A172 (cell line): ENCODE measurements around the gene KYAT1. TPM values are rescaled to one million over a fixed set of nuclear protein-coding genes. Genes with fewer than 3 reads are reported as not detected.
A peak's percentile ranks its signal among the peaks of the same experiment; 100 is the strongest.
"Not testable (repeated sequence)": the region's sequence is repeated elsewhere in the genome, so short reads cannot be mapped to it uniquely, and the experiment has no call there.

ENCODE experiments used
- DNase-seq: peaks from one replicate; pipeline ENCODE4 v3.0.0-alpha.2; 2015; ENCODE audit warnings: low spot score
- total RNA-seq: library from RNA; depleted of rRNA; stranded (reverse); fragments of >200 nt; shearing (Covaris generic); gene quantifications from 2 replicates; pipeline ENCODE4 v1.2.3, GENCODE V29; 2014

Gene KYAT1
- total RNA-seq, 1 experiment from 2014 or later, result 19.5 TPM

DNA sequence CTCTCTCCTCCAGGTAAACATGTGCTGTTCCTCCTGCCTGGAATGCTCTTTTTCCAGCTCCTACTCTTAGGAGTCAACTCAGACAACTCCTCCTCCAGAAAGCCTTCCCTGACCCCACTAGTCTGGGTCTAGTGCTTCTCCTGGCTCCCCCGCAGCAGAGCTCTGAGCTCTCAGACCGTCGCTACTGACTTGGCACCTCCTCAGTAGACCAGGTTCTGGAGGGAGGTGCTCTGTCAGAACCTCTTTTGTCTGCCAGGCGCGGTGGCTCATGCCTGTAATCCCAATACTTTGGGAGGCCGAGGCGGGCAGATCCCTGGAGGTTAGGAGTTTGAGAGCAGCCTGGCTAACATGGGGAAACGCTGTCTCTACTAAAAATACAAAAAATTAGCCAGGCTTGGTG, 3.6 kb upstream of the KYAT1 start:
- DNase-seq, result no peak

DNA sequence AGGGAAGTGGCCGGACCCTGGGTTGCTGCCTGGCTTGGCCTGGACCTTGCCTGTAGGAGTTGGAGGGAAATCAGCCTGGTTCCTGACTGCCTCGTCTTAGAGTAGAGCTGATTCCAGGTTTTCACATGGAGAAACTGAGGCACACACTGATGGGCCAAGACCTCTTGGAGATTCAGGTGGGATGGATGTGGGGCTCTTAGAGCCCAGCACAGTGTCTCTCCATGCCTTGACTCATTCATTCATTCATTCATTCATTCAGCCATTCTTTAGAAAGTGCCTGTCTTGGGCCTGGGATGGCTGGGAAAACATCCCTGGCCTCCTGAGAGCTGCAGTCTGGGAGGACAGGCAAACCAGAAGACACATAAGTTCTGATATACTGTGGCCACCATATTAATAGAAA, 2.4 kb upstream of the KYAT1 start:
- no peak for DNase-seq

- DNase-seq, result no peak
Observed at GRCh38 chr9:128882677-128883603, 1.2 kb upstream of the KYAT1 start.

DNA sequence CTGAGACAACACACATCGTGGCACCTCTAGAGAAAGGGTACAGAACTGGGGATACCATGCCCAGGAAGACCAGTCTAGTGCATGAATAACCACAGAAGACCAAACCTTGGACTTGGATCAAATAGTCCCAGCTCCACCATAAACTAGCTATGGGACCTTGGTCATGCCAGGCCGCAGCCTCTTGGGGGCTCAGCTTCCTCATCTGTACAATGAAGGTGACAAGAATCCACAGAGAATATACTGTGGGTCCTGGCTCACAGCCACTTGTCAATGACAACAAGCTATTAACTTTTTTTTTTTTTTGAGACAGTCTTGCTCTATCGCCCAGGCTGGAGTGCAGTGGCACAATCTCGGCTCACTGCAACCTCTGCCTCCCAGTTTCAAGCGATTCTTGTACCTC, 3.9 kb downstream of the KYAT1 start:
- no peak for DNase-seq

- DNase-seq, result not testable (repeated sequence)
Observed at GRCh38 chr9:128870941-128871265, 10.8 kb downstream of the KYAT1 start.

- no peak for DNase-seq
Observed at GRCh38 chr9:128870128-128870940, 11.4 kb downstream of the KYAT1 start.

DNA sequence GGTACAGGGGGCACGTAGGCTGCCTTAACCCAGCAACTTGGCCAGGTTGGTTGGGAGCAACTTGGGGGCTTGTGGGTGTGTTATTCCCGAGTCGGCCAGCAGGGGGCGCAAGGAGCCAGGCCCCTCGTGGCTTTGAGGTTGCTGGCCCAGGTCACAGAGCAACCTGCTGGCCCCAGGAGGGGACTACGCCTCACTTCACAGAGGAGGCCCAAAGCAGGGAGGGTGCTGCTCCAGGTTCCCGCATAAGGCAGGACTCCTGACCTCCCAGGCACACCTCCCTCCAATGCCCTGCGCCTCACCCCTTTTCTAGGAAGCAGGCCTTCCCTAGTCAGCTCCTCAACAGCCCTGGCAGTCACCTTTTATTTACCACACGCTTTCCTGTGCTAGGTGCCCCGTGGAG, 18.1 kb downstream of the KYAT1 start:
- peak; percentile 66 for DNase-seq

DNA sequence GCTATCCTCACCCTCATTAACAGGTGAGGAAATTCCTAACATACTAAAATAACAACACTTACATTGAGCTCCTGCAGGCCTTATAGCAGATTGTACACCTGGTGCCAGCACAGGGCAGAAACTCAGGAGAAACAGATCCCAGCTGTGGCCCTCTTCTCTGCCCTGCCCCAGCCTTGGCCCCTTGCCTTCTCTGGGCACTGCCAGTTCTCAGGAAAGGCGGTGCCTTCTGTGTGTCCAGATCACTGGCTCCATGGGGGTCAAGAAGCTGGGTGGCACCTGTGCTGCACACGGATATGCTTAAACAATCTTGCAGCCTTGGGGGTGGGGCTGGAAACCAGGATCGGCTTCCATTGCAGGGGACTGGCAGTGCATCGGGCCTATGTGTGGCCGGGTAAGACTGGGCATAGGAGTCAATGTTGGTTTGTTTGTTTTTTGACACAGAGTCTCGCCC, 19.3 kb downstream of the KYAT1 start:
- DNase-seq, result no peak

- no peak for DNase-seq
Observed at GRCh38 chr9:128861501-128861900, 20.2 kb downstream of the KYAT1 start.

DNA sequence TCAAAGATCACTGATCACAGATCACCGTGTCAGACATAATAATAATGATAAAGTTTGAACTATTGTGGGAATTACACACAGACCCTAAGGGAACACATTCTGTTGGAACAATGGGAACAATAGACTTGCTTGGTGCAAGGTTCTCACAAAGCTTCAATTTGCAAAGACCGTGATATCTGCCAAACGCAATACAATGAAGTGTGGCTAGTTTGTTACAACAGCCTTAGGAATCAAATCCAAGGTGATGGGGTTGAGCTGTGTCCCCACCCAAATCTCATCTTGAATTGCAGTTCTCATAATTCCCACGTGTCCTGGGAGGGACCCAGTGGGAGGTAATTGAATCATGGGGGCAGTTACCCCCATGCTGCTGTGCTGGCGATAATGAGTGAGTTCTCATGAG, 20.8 kb downstream of the KYAT1 start:
- DNase-seq, result no peak

- DNase-seq, result not testable (repeated sequence)
Observed at GRCh38 chr9:128858476-128858875, 23.3 kb downstream of the KYAT1 start.

DNA sequence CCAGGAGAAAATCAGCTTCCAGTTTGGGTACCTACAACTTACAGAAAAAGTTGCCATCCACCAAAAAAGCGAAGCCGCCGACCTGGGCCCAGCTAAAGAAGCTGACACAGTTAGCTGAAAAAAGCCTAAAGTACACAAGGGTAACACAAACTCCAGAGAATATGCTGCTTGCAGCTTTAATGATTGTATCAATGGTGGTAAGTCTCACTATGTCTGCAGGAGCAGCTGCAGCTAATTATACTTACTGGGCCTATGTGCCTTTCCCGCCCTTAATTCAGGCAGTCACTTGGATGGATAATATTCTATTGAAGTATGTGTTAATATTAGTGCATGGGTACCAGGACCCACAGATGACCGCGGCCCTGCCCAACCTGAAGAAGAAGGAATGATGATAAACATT, 27.3 kb downstream of the KYAT1 start:
- DNase-seq, result not testable (repeated sequence)

- not testable (repeated sequence) for DNase-seq
Observed at GRCh38 chr9:128852646-128853045, 29.1 kb downstream of the KYAT1 start.

- DNase-seq, result peak; percentile 52
Observed at GRCh38 chr9:128851779-128852600, 29.8 kb downstream of the KYAT1 start.

DNA sequence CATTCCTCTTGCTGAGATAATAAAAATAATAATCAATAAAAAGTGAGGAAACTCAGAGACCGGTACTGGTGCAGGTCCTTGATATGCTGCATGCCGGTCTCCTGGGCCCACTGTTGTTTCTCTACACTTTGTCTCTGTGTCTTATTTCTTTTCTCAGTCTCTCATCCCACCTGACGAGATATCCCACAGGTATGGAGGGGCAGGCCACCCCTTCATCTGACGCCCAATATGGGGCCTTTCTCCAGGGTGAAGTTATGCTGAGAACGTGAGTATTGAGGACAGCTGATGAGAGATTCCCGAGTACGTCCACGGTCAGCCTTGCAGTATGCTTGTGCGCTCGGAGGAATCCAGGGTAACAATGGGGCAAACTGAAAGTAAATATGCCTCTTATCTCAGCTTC, 30.7 kb downstream of the KYAT1 start:
- not testable (repeated sequence) for DNase-seq

GRCh38 chr9:128847803-128848202, 33.9 kb downstream of the KYAT1 start:
- no peak for DNase-seq

DNA sequence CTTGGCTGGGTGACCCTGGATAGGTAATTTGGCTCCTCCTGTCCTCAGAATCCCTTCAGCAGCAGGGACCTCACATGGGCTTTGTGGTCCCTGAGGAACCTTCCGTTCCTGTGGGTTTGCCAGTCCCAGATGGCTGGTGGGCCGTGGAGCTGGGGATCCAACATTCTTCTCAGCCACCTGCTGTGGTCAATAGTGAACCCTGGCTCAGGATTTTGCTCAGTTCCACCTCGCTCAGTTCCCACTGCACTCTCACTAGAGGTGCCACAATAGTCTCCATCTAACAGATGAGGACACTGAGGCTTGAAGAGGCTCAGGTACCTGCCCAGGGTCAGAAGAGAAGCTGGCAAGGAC, 35.1 kb downstream of the KYAT1 start:
- DNase-seq, result no peak

- DNase-seq, result no peak
Observed at GRCh38 chr9:128845186-128845931, 36.4 kb downstream of the KYAT1 start.

DNA sequence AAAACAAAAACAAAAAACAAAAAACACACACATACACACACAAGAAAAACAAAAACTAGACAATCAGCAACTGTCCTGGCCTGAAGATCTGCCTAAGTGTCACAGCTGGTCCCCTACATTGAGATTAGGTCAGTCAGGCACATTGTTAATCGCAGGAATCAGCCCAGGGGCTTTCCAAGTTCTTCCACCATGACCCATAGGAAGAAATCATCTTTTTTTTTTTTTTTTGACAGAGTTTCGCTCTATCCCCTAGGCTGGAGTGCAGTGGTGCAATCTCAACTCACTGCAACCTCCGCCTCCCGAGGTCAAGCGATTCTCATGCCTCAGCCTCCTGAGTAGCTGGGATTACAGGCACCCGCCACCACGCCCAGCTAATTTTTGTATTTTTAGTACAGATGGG, 38.6 kb downstream of the KYAT1 start:
- DNase-seq, result not testable (repeated sequence)

GRCh38 chr9:128841694-128842492, 39.9 kb downstream of the KYAT1 start:
- no peak for DNase-seq
